KOPT-K1 (cell line): Measurements from ENCODE around the gene FBLN5.
"Not testable (repeated sequence)": the region's sequence is repeated elsewhere in the genome, so short reads cannot be mapped to it uniquely, and the experiment has no call there.

Experiments
- H3K27ac ChIP-seq: fragments of 200-600 bp; sonication (generic); 2 replicates; pipeline ENCODE4 v1.5.1; 2016; ENCODE audit warnings: antibody characterized with exemption, mild to moderate bottlenecking, low read depth, low read length; ENCODE audit not compliant: poor library complexity, severe bottlenecking
- H3K36me3 ChIP-seq: fragments of 200-600 bp; sonication (generic); 2 replicates; pipeline ENCODE4 v1.5.1; 2017; ENCODE audit warnings: antibody characterized with exemption, mild to moderate bottlenecking, low read length, moderate library complexity; ENCODE audit not compliant: insufficient read depth
- H3K9me3 ChIP-seq: fragments of 200-600 bp; sonication (generic); 2 replicates; pipeline ENCODE4 v1.5.1; 2017; ENCODE audit warnings: antibody characterized with exemption, low read length, mild to moderate bottlenecking; ENCODE audit not compliant: insufficient read depth, poor library complexity, severe bottlenecking

Gene FBLN5

DNA sequence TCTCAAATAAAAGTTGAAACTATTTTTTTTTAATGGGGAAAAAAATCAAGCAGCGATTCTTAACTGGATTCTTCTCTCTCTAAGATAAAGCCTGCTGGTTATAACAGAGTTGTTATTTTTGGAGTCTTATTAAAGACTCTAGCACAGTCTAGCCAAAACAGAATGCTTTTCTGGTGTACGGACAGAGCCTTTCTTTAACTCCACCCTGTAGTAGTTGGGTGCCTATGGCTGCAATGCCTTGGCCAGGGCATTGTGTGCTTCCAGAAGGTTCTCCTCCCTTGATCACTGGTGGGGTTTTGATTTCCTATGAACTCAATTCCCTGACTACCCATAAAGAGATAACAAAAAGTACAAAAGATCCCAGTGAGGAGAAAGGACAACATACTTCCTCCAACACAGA is 44.4 kb downstream of the FBLN5 start:
- Histone ChIP-seq H3K9me3 (no peaks in the 10 kb centered on the region), H3K36me3 (no peaks in the 10 kb centered on the region), H3K27ac (no peak overlapping the region)

DNA sequence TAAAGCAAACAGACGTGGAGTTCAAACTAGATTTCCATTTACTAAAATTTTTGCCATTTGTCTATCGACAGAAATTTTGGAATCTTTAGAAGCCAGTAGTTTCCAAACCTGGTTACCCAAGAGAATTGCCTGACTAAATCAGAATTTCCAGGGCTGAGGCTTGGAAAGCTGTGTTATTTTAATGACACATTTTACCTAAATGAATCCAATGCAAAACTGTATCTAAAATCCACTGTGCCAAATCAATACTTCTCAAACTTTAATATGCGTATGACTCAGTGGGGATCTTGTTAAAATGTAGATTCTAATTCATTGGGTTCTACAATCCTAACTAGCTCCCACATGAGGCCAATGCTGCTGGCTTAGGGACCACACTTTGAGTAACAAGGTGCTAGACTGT is 45.2 kb downstream of the FBLN5 start:
- H3K36me3 ChIP-seq = no peaks in the 10 kb centered on the region
- H3K27ac ChIP-seq = no peak overlapping the region

DNA sequence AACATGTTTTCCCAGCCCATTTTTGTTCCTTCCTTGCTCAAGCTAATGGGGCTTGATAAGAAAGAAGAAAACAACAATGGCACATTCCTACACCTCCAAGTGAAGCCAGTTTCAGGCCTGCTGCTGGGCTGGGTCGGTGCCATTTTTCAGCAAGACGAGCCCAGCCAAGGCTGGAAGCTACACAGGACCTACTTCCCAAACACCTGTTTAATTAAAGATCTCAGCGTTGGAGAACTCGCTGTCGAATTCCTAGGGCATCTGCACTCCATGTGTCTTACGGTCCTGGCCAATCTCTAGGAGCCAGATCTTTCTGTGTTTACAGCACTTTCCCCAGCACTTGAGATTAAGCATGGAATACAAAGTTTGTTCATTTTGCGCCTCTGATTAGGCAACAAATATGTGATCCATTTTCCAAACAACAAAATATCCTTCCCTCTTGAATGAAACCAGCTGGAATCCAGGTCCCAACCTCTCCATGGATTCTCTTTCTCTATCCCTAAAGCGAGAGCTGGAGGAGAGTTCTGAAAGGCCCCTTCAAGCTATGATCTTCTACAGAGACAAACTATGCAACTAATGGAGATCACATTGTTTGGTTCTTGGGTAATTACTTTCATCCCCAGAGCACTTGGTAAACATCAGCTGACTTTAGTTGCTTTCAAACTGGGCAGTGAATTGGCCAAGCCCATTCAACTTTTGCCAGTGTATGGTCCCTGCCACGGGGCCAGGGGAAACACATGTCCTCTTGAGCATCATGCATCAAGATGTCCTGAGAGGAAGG is 45.9 kb downstream of the FBLN5 start:
- Histone ChIP-seq H3K27ac (no peak overlapping the region), H3K9me3 (no peaks in the 10 kb centered on the region), H3K36me3 (no peaks in the 10 kb centered on the region)

More for the DNA sequence above, 45.2 kb downstream of the FBLN5 start:
- H3K9me3 ChIP-seq = no peaks in the 10 kb centered on the region

DNA sequence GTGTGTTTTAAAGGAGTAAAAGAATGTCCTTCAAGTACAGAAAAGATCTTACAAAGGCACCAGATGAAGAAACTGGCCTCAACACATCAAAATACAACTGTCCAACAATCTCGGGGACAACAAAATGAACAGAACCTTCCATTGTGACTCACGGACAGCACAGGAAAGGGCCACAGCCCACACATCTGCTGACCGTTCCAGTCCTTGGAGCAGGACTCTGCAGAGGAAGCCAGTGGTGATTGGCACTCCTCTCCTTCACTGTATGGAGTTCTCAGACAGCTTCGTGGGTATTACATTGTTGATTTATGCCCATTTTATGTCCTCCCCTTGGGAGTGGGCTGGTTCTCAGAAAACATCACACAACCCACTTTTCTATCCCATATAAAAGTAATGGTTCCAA is 47.7 kb downstream of the FBLN5 start:
- Histone ChIP-seq H3K9me3 (no peaks in the 10 kb centered on the region), H3K36me3 (no peaks in the 10 kb centered on the region), H3K27ac (no peak overlapping the region)

DNA sequence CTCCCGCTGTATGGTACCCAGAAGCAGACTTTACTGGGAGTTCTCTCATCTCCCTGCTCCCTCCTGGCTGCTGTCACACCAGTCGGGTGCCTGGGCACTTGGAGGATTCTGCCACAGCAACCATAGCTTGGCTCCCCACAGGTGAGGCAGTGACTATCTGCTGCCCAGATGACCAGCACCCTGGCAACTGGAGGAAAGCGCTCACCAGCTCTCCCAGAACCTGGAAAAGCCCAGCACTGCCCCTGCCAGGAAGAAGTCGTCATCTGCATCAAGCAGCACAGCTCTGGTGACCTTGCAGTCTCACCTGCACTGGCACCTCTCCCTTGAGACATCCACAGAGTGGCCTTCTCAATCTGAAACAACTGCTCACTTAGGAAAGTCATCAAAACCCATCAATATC is 48.3 kb downstream of the FBLN5 start:
- no peaks in the 10 kb centered on the region for H3K9me3 ChIP-seq
- no peaks in the 10 kb centered on the region for H3K36me3 ChIP-seq
- H3K27ac ChIP-seq = no peak overlapping the region

DNA sequence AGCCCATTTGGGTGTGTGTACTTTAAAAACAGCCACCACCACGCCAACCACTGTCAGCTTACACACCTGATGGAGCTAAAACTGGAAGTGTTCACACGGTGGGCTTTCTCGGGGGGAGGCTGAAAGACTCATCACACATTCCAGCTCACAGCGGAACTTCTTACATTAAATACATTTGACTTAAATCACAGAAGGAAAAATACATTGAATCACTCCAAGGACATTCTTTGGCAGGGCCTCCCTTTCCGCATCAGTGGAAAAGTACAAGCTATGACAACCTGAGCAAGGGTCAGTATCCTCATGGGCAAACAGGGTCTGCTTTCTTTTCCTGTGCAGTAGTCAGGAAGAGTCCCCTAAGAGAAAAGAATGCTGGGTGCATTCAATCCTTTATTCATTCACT is 49.1 kb downstream of the FBLN5 start:
- Histone ChIP-seq H3K9me3 (no peaks in the 10 kb centered on the region), H3K36me3 (no peaks in the 10 kb centered on the region)

DNA sequence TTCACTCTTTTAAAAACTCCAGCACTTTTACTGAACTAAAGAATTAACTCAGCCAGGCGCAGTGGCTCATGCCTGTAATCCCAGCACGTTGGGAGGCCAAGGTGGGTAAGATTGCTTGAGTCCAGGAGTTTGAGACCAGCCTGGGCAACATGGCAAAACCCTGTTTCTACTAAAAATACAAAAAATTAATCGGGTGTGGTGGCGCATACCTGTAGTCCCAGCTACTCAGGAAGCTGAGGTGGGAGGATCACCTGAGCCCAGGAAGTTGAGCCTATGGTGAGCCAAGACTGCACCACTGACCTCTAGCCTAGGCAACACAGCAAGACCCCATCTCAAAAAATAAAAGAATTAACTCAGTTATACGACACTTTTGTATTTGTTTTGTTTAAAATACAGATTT is 49.8 kb downstream of the FBLN5 start:
- not testable (repeated sequence) for H3K9me3 ChIP-seq, H3K27ac ChIP-seq, H3K36me3 ChIP-seq

More for the DNA sequence above, 49.1 kb downstream of the FBLN5 start:
- H3K27ac ChIP-seq = no peak overlapping the region

DNA sequence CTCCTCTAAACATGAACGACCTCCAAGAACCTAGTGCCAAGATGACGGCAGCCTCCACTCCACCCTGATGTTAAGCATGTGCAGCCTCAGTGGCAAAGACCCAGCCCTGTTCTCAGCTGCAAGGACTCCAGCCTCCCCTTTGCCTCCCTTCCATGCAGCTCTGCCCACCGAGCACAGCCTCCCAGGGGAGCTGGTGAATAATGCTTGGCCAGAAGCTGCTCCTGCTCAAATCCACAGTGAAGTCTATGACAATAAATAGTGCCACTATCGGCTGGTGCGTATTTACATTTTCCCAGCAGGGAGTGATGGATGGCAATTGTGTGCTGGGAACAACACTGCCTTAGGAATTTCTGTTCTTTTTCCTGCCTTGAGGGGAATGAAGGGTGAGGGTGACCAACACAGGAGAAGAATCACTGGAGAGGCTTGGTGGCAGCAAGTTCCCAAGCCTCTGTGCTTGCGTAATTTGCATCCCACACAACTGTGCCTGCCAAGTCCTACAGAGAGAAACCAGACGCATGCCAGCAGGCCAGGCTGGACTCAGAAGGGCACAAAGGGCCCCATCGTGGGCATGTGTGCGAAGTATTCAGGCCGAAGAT is 50.3 kb downstream of the FBLN5 start:
- H3K36me3 ChIP-seq = no peaks in the 10 kb centered on the region
- H3K9me3 ChIP-seq = no peaks in the 10 kb centered on the region
- no peak overlapping the region for H3K27ac ChIP-seq

DNA sequence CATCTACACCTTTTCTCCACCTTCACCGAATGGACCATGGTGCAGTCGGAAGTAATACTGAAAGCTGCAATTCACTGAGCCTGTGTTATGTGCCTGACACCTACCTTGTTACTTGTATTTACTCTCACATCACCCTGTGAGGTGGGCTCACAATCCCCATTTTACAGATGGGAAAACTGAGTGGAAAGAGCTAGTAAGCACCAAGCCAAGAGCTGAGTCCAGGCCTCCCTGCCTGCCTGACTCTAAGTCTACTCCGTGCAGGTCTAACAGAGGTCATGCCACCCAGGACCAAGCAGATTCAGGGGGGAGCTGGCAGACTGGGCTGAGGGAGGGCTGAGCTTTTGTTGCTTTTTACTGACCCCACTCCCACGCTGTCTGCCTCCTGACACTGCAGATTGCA is 51.1 kb downstream of the FBLN5 start:
- Histone ChIP-seq H3K36me3 (no peaks in the 10 kb centered on the region), H3K9me3 (no peaks in the 10 kb centered on the region), H3K27ac (no peak overlapping the region)

DNA sequence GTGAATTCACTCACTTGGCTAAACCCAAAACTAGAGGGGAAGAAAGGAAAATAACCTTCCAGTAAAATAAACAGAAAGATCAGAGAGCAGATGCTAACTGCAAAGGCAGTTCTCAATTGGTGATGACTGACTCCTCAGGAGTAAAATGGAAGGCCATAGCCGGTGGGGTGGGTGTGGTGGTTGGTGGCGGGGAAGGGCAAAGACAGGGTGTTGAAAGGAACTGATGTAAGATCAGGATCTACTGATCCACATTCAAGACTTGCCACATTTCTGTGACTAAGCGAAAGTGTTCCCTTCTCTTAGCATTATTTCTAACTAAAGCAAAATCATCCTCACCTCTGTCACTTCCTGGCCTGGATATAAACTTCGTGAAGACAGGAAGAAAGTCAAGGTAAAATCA is 53.8 kb downstream of the FBLN5 start:
- Histone ChIP-seq H3K36me3 (no peaks in the 10 kb centered on the region), H3K9me3 (no peaks in the 10 kb centered on the region), H3K27ac (no peak overlapping the region)

DNA sequence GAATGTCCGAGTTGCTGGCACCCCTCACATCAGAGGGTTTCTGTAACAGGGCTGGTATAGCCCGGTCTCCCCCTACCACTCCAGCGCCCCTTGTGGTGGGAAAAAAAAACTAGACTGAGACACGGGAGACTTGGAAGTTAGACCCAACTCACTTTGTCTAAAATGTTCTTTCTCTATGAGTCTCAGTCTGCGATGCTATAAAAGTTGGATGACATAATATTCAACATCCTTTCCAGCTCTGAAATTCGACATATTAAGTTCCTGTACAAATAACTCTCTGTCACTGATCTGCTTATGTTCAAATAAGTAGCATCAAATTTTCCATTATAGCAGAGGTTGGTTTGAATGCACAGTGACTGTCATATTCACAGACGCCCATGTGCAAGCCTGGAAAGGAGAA is 54.5 kb downstream of the FBLN5 start:
- Histone ChIP-seq H3K27ac (no peak overlapping the region), H3K36me3 (no peaks in the 10 kb centered on the region), H3K9me3 (no peaks in the 10 kb centered on the region)

DNA sequence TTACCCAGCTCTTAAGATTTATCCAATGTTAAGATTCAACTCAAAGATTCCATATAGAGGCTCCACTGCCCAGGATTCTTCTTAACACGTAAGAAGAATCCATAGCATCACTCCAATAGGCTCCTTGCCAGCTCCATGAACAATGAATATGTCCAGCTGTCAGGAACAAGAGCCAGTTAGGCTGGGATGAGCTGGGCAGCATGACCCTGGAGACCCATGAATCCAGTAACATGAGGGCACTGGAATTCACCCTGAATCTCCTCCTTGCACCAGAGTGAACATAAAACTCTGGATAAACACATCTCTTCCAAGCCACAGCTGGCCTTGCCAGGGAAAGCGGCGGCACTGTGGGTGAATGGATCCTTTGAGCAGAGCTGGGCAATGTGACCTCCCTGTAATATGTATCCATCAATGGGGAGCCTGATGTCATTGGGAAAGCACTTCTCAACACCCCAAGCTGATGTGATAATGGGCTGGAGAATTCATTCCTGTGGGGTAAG is 55.7 kb downstream of the FBLN5 start:
- Histone ChIP-seq H3K36me3 (no peaks in the 10 kb centered on the region), H3K27ac (no peak overlapping the region), H3K9me3 (no peaks in the 10 kb centered on the region)

DNA sequence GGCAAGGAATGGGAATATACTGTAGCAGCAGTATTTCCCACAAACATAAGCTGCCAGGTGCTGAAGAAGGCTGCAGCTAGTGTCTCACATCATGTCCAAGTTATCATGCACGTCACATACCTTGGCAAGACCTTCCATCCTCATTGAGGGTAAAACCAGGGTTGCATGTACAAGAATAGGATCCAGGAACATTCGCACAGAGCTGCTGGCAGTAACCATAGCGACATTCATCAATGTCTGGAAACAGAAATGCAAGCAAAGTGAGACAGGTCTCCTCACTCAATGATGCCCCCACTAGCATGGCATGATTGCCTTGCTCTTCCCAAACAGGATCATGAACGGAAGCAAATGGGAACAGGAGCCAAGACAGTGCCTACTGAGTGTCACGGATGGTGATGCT is 56.4 kb downstream of the FBLN5 start:
- Histone ChIP-seq H3K27ac (no peak overlapping the region), H3K36me3 (no peaks in the 10 kb centered on the region), H3K9me3 (no peaks in the 10 kb centered on the region)

DNA sequence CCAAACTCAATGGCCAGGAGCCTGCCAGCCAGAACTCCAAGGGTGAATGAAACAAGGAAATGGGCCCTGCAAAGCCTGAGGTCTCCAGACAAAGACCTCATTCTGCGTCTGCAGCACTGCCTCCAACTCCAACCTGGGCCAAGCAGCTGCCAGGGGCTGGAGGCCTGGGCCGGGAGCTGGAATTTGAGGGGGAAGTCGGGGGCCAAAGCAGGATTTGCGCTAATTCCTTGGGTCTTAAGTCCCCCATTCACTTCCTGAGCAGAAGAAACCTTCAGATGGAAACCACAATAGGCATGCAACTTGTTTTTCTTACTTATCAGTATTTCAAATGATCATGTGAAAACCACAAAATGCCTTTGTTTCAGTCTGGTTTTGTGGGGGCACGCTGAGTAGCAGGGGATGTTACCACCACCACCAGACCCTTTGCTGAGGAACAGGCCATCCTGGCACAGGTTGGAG is 57.2 kb downstream of the FBLN5 start:
- H3K27ac ChIP-seq = peak overlapping the region; percentile 43
- H3K9me3 ChIP-seq = no peaks in the 10 kb centered on the region
- H3K36me3 ChIP-seq = no peaks in the 10 kb centered on the region

DNA sequence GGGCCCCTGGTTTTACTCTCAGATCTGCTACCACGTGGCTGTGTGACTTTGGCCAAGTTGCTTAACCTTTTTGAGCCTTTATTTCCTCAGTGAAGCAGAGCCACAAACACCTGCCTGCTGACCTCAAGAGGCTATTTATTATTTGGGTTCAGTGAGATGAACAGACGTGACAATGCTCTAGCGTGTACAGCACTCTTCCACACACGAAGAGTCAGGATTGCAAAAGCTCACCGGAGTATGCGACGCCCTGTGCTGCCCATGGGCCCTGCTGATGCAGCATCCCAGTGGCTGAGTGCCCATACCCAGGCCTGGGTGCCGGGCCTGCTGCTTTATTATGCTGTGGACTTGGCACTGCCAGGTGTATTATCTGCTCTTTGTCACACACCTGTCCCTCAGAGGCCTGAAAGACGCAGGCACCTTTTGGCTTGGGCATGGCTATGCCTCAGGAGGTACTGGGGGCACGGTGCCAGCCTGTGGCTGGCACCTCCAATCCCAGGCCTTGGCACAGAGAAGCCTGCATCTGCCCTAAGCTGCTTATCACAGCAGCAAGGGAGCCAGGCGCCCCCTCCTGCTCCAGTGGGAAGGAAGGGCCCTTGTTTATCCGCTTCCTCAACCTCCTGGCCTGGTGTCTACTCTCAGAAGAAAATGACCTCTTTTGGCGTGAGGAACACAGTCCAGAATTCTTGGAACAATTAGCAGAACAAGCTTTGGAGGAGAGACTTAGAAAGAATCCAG is 57.9 kb downstream of the FBLN5 start:
- H3K9me3 ChIP-seq = no peaks in the 10 kb centered on the region

More for the DNA sequence above, 57.9 kb downstream of the FBLN5 start:
- peak overlapping the region; percentile 43 for H3K27ac ChIP-seq
- no peaks in the 10 kb centered on the region for H3K36me3 ChIP-seq
